GM18951 (cell line): ENCODE results near the gene HOXB7.

ENCODE experiments used
- POLR2A ChIP-seq: IDR thresholded peaks from 4 replicates; pipeline ENCODE4 v1.6.1; 2011; ENCODE audit warnings: mild to moderate bottlenecking; ENCODE audit not compliant: insufficient read length, insufficient read depth; ENCODE audit errors: extremely low read depth
- in situ Hi-C: fragments of 300-500 bp; cut with MboI; formaldehyde crosslinking; loops from one replicate; pipeline ENCODE4 v1.12.0; 2022; ENCODE audit warnings: low sequenced_read_pairs, mixed read lengths, inconsistent platforms; ENCODE audit not compliant: unreplicated experiment

HOXB7 gene

DNA sequence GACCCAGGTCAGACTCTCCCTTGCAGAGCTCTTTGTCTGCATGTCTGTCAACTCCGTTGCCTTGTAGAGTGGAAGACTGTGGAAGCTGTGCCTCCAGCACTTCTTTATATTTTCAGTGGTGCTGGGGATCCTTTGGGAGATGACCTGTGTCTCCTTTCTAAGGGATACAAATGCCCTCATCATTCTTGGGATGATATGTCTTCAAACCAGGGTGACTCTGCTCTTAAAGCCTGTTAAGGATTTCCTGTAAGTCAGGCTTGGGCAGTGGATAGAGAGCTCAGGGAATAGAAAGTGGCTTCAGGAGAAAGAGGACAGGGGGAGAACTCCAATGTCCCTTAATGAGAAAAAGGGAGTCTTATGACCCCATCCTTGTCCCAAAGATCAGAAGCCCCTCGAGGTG is 22.3 kb downstream of the HOXB7 start:
- TF ChIP-seq POLR2A = no peak
- in situ Hi-C loops = no loop called here

DNA sequence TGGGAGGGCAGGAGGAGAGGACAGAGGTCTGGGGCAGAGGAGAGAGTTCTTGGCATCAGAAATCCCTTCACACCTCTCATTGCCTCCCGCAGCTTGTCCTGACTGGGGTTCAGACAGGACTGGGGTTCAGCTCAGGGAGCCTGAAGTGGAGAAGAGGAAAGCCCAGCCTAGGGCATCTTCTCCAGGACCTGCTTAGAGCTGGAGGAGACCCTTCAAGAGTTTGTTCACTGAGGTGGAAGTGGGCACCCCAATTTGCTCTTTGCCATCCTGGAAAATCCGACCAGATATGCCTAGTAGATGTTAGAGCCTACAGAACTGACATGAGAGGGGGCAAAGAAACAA is 22.8 kb downstream of the HOXB7 start:
- in situ Hi-C loops = no loop called here
- no peak for TF ChIP-seq POLR2A

GRCh38 chr17:48587276-48588073 is 23.3 kb downstream of the HOXB7 start:
- TF ChIP-seq POLR2A = no peak
- in situ Hi-C loops = no loop called here

DNA sequence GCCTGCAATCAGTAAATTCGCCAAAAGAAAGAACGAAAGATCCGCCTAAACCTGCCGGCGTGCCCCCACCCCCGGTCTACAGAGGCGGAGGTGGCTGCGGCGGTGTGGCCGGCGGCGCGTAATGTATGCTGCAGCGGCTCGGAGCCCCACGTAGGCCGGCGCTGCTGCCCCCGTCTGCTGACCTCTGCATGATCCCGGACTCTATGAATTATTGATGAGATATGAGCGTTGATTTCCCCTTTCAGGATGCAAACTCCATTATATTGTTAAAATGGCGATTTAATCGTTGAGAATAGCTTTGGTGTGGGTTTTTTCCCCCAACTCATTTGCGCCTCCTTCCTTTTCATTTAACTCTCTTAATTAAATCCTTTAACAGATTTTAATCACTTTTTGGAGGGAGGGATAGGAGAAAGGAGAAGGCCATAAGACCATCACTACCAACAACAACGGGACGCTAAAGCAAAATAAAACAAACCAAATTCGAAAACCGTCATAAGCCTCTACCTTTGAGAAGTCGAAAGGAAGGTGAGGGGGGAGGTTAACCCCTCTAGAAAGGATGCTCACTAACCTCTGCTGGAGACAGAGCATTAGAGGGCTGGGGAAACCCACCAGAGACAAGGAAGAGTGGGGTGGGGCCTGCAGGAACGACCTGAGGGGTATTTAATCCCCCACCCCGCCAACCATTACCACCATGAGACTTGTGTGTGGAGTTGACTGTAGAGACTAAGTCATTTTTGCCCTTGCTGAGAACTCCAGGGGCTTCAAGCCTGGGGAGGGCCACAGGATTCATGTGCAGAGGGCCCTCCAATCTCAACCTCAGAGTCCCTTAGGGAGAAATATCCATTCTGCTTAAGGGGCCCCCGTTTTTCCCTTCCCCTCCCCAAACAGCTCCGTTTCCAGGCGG is 24.2 kb downstream of the HOXB7 start:
- TF ChIP-seq POLR2A = peak; percentile 25
- in situ Hi-C loops = no loop called here

- TF ChIP-seq POLR2A = no peak
- in situ Hi-C loops = no loop called here
These were observed 26.5 kb downstream of the HOXB7 start for GRCh38 chr17:48584223-48584741.

DNA sequence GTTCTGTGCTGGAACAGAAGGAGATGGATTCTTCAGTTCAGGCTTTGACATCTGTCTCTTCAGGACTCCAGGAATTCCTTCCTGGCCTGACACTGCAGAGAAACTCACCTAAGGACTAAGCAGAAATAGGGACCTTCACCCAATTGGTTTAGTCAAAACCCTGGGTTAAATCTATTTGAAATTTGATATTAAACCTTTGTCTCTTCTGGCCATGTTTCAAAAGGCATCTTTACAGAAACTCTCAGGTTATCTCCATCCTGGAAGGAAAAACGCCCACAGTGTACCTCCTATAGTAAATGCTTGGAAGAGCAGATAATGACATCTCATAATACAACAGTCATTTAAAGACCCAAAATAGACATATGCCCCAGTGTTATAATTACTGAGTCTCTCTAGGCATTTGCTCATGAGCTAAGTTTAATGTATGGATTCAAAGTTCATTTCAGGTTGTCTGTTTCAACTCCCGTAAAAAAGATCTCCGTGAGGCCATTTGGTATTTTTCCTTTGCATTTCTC is 27.1 kb downstream of the HOXB7 start:
- in situ Hi-C loops = no loop called here
- no peak for TF ChIP-seq POLR2A

DNA sequence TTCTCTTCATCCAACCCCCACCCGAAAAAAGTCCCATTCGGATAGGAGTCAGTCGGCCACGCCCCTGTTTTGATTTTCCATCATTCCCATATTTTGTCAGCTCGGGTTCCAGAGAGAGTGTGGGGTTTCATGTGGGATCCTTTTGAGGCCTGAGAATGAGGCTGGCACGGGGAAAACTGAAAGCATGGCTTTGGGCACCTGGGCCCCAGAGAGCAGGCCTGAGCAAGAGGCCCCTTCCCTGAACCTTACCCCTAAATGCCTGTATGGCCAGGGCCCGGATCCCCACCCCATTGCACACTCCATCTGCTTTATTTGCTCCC is 28.1 kb downstream of the HOXB7 start:
- in situ Hi-C loops = no loop called here
- no peak for TF ChIP-seq POLR2A

- in situ Hi-C loops = no loop called here
- peak; percentile 29 for TF ChIP-seq POLR2A
These were observed 30.9 kb downstream of the HOXB7 start for GRCh38 chr17:48579760-48580554.

DNA sequence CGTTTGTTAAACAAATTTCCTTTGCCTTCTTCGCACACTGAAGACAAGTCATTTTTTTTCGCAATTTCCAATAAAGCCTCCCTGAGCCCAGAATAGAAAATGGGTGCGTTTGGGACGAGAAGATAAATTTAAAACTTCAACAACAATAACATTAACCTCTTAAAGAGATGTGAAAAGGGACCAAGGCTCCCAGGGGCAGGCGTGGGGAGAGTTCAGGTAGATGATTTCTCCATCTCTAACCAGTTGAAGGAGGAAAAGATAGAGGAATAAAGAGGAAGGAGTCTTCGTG is 31.4 kb downstream of the HOXB7 start:
- TF ChIP-seq POLR2A = no peak
- in situ Hi-C loops = no loop called here

DNA sequence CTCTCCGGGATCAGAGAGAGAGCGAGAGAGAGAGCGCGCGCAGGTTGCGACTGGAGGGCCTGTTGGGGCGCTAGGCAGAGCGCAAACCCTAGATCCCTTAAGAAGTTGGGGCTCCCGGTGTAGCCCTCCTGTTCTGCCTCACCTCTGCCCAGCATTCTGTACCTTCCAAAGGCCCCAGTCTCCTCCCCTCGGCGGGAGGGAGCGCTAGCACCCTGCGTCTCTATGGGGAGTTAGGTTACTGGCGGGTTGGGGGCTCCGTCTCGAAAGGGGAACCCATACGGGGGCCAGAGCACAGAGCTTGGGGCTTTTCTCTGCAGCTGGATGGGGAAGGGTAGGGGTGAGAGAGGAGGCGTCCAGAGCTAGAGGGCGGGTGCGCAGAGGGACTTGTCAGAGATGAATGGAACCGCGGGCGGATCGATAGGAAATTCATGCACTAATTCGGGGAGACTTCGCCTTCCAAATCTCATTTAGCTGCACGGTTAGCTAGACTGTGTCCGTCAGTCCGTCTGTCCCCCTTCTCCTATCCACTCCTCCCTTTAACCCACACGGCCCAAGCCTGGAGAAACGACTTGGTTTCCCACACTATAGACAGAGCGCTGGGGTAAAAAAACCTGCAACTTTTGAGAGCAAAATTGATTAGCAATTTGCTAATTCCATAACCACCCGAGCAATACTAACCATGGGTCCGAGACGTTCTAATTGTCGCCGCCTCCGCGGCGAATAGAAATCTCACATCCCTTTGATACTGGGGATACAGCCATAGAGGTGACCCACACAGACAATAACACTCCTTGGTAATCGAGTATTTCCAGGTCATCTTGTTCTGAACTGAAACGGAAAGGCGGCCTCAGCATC is 32.0 kb downstream of the HOXB7 start:
- peak; percentile 71 for TF ChIP-seq POLR2A
- in situ Hi-C loops = no loop called here

DNA sequence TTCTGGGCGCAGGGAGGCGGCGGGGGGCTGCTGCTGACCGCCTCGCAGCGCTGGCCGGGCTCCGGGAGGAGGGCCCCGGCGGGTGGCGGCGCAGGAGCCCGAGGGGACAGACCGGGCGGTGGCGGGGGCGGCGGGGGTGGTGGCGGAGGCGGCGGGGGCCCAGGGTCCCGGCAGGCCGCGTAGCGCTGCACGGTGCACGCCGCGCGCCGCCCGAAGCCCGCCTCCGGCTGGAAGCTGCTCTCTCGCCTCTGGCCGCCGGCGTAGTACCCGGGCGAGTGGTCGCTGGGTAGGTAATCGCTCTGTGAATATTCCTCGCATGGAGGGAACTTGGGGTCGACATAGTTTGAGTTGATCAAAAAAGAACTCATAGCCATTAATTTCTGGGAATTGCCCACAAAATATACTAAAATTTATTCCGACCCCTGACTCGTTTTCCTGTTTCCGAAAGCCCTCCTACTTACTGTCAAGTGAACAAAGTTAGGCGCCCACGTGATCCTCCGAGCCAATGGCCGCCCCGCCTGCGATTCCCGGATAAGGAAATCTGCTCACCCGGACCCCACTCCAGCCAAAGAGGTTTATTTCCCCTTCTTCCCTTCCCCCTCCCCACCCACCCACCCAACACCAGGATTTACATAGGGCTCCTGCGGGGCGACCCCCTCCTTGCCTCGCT is 32.7 kb downstream of the HOXB7 start, which contains the start of gene HOXB4:
TSS of gene HOXB4 (minus strand) at position 405 of the 670 bp plus-strand sequence. CDS start at position 374, 31 bp downstream.
- in situ Hi-C loops = no loop called here
- no peak for TF ChIP-seq POLR2A

GRCh38 chr17:48577330-48577945 is 33.4 kb downstream of the HOXB7 start:
- TF ChIP-seq POLR2A = no peak
- in situ Hi-C loops = no loop called here
